HepG2 (cell line): ENCODE measurements around the gene TMEM131L. TPM values are rescaled to one million over a fixed set of nuclear protein-coding genes. Genes with fewer than 3 reads are reported as not detected.

Experiments
- ATF1 ChIP-seq: IDR thresholded peaks from 2 replicates; pipeline ENCODE4 v1.6.1; 2016; ENCODE audit warnings: mild to moderate bottlenecking, control low read depth
- ATRX ChIP-seq: sonication (generic); formaldehyde crosslinking; IDR thresholded peaks from 2 replicates; pipeline ENCODE4 v1.4.0; 2020; ENCODE audit warnings: missing genetic modification reagents, borderline replicate concordance
- GATA4 ChIP-seq: sonication (generic); IDR thresholded peaks from 2 replicates; pipeline ENCODE4 v1.6.1; 2016; ENCODE audit warnings: antibody characterized with exemption, low read depth, borderline replicate concordance
- ISL2 ChIP-seq: sonication (generic); formaldehyde crosslinking; IDR thresholded peaks from 2 replicates; pipeline ENCODE4 v1.5.0; 2020; ENCODE audit warnings: missing genetic modification reagents
- KLF11 ChIP-seq: IDR thresholded peaks from 2 replicates; pipeline ENCODE4 v1.6.1; 2016; ENCODE audit warnings: missing compliant biosample characterization
- MED8 ChIP-seq: sonication (generic); formaldehyde crosslinking; IDR thresholded peaks from 2 replicates; pipeline ENCODE4 v1.8.1; 2023; ENCODE audit warnings: mild to moderate bottlenecking, missing genetic modification reagents; ENCODE audit not compliant: insufficient replicate concordance
- MEIS1 ChIP-seq: sonication (generic); formaldehyde crosslinking; IDR thresholded peaks from 2 replicates; pipeline ENCODE4 v1.9.0; 2021; ENCODE audit warnings: mild to moderate bottlenecking, missing genetic modification reagents, moderate library complexity, borderline replicate concordance
- POLR2G ChIP-seq: fragments of 200-400 bp; formaldehyde crosslinking; IDR thresholded peaks from 2 replicates; pipeline ENCODE4 v1.6.1; 2018; ENCODE audit warnings: mild to moderate bottlenecking, low read depth, low read length, moderate library complexity
- RBM22 ChIP-seq: fragments of 200-400 bp; formaldehyde crosslinking; optimal IDR thresholded peaks from 2 replicates; pipeline ENCODE3; 2017; ENCODE audit warnings: mild to moderate bottlenecking, low read length, moderate library complexity
- SIN3A ChIP-seq: IDR thresholded peaks from 2 replicates; pipeline ENCODE4 v1.6.1; 2011; ENCODE audit warnings: low read depth, mild to moderate bottlenecking, control low read depth, low read length, borderline replicate concordance
- TBP ChIP-seq: sonication (generic); formaldehyde crosslinking; IDR thresholded peaks from 2 replicates; pipeline ENCODE4 v1.5.0; 2020; ENCODE audit warnings: missing genetic modification reagents
- ZMYM4 ChIP-seq: sonication (generic); formaldehyde crosslinking; IDR thresholded peaks from 2 replicates; pipeline ENCODE4 v1.8.1; 2023; ENCODE audit warnings: mild to moderate bottlenecking, missing genetic modification reagents
- ZNF251 ChIP-seq: sonication (generic); formaldehyde crosslinking; IDR thresholded peaks from 2 replicates; pipeline ENCODE4 v1.9.0; 2021; ENCODE audit warnings: mild to moderate bottlenecking, missing genetic modification reagents
- ZNF256 ChIP-seq: sonication (generic); formaldehyde crosslinking; conservative IDR thresholded peaks from 2 replicates; pipeline ENCODE4 v1.4.0; 2020; ENCODE audit warnings: missing genetic modification reagents
- ZNF274 ChIP-seq: sonication (generic); formaldehyde crosslinking; IDR thresholded peaks from 2 replicates; pipeline ENCODE4 v1.5.1; 2020; ENCODE audit warnings: mild to moderate bottlenecking, missing genetic modification reagents
- ZNF7 ChIP-seq: IDR thresholded peaks from 2 replicates; pipeline ENCODE4 v1.6.1; 2016; ENCODE audit warnings: missing biosample characterization, missing genetic modification reagents
- ZNF780A ChIP-seq: sonication (generic); formaldehyde crosslinking; IDR thresholded peaks from 2 replicates; pipeline ENCODE4 v1.8.0; 2022; ENCODE audit warnings: mild to moderate bottlenecking, missing genetic modification reagents, moderate library complexity
- ZNF839 ChIP-seq: sonication (generic); formaldehyde crosslinking; IDR thresholded peaks from 2 replicates; pipeline ENCODE4 v1.4.0; 2020; ENCODE audit warnings: missing genetic modification reagents, mild to moderate bottlenecking, borderline replicate concordance
- polyA plus RNA-seq, 8 experiments: library from polyadenylated mRNA; depleted of rRNA in 3 of 8; stranded (reverse) in 7 of 8; unstranded in 1 of 8; fragments of >200 nt; fragmentation: Illumina TruSeq in 4 of 8; extraction: Trizol in 4 of 8; gene quantifications; 2 replicates each; pipeline versions ENCODE4 v1.2.1 to v1.2.3, GENCODE V29; 2011 to 2016; ENCODE audit warnings: low read depth in 4 of 8, missing spikeins in 1 of 8, mixed read lengths in 1 of 8; ENCODE audit not compliant: insufficient read depth in 1 of 8
- total RNA-seq, 5 experiments: library from RNA; depleted of rRNA; stranded (reverse); fragments of >200 nt; fragmentation: Illumina TruSeq; extraction: Trizol; gene quantifications; 2 replicates each; pipeline ENCODE4 v1.2.3, GENCODE V29; 2016; ENCODE audit warnings: low read depth in 1 of 5
- TF ChIP-seq, protein P1 (sequence below): sonication (generic); formaldehyde crosslinking; IDR thresholded peaks from 2 replicates; pipeline ENCODE4 v1.4.0; 2020; ENCODE audit warnings: missing genetic modification reagents, borderline replicate concordance
- TF ChIP-seq, protein P2 (sequence below): sonication (generic); formaldehyde crosslinking; IDR thresholded peaks from 2 replicates; pipeline ENCODE4 v1.5.1; 2020; ENCODE audit warnings: mild to moderate bottlenecking, missing genetic modification reagents, moderate library complexity
- TF ChIP-seq, protein P3 (sequence below): sonication (generic); formaldehyde crosslinking; IDR thresholded peaks from 2 replicates; pipeline ENCODE4 v1.4.0; 2020; ENCODE audit warnings: mild to moderate bottlenecking, missing genetic modification reagents
- TF ChIP-seq, protein P4 (sequence below): sonication (generic); formaldehyde crosslinking; IDR thresholded peaks from 2 replicates; pipeline ENCODE4 v1.5.0; 2020; ENCODE audit warnings: mild to moderate bottlenecking, missing genetic modification reagents, moderate library complexity
- TF ChIP-seq, protein P5 (sequence below): IDR thresholded peaks from 2 replicates; pipeline ENCODE4 v1.6.1; 2018; ENCODE audit warnings: missing genetic modification reagents

The TMEM131L gene
- total and polyA plus RNA-seq, 2 of the 13 experiments (the other 11 are each of a cell fraction or from before 2014, with no cell fraction given) = 2.2 to 4.5 TPM

DNA sequence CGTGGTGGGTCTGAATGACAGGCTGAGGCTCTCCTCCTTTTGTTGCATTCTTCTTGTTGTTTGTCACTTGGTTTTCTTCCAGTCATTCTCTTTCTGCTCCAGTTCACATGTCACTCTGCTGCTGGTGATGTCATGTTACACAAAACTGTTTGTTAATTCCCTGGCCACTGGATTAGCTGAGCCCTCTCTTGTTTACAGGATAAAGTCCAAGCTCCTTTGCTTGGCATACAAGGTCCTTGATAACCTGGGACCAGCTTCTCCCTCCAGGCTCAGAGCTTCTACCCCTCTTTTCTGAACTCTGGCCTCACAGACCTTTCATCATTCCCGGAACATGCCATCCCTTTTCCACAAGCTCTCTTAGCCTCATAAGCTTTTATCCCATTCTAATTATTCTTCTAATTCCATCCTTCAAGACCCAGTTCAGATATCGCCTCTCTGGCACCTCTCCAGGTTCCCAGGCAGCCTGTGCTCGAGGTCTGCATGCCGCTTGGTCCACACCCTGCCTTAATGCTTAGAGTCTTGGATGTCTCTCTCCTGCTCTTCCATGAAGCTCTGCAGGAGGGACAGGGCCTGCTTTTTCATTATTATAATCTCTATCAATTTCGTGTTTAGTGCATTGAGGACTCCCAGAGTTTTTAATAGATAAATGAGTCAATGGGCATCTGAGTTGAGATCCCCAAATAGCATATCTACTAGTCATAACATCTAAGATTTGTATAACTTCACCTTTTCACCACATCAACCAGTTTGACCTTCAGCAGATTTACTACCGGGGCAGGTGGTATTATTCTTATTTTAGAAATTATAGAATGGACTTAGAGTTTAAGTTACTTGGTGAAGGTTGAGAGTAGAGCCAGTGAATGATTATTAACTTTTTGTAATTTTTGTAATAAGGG lies 98.7 kb downstream of the TMEM131L start (continued):
- no peak for TF ChIP-seq TBP (CRISPR knock-in tag)
- TF ChIP-seq ATF1 (CRISPR knock-in tag) = peak; percentile 55; the same call in 1 of the 2 replicates
- TF ChIP-seq, protein P1, sequence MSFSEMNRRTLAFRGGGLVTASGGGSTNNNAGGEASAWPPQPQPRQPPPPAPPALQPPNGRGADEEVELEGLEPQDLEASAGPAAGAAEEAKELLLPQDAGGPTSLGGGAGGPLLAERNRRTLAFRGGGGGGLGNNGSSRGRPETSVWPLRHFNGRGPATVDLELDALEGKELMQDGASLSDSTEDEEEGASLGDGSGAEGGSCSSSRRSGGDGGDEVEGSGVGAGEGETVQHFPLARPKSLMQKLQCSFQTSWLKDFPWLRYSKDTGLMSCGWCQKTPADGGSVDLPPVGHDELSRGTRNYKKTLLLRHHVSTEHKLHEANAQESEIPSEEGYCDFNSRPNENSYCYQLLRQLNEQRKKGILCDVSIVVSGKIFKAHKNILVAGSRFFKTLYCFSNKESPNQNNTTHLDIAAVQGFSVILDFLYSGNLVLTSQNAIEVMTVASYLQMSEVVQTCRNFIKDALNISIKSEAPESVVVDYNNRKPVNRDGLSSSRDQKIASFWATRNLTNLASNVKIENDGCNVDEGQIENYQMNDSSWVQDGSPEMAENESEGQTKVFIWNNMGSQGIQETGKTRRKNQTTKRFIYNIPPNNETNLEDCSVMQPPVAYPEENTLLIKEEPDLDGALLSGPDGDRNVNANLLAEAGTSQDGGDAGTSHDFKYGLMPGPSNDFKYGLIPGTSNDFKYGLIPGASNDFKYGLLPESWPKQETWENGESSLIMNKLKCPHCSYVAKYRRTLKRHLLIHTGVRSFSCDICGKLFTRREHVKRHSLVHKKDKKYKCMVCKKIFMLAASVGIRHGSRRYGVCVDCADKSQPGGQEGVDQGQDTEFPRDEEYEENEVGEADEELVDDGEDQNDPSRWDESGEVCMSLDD (CRISPR knock-in tag) = no peak
- TF ChIP-seq ZNF274 = no peak
- no peak for TF ChIP-seq ATRX (CRISPR knock-in tag)
- TF ChIP-seq, protein P2, sequence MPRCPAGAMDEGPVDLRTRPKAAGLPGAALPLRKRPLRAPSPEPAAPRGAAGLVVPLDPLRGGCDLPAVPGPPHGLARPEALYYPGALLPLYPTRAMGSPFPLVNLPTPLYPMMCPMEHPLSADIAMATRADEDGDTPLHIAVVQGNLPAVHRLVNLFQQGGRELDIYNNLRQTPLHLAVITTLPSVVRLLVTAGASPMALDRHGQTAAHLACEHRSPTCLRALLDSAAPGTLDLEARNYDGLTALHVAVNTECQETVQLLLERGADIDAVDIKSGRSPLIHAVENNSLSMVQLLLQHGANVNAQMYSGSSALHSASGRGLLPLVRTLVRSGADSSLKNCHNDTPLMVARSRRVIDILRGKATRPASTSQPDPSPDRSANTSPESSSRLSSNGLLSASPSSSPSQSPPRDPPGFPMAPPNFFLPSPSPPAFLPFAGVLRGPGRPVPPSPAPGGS (CRISPR knock-in tag) = no peak
- TF ChIP-seq ZNF7 (CRISPR knock-in tag) = no peak
- peak; percentile 64; the same call in 1 of the 2 replicates for TF ChIP-seq GATA4
- no peak for TF ChIP-seq RBM22
- TF ChIP-seq ZNF251 (CRISPR knock-in tag) = no peak
- TF ChIP-seq POLR2G = peak; percentile 57; the same call in 1 of the 2 replicates
- peak; percentile 86 for TF ChIP-seq ZMYM4 (CRISPR knock-in tag)
- TF ChIP-seq SIN3A = no peak
- no peak for TF ChIP-seq MED8 (CRISPR knock-in tag)
- TF ChIP-seq, protein P3, sequence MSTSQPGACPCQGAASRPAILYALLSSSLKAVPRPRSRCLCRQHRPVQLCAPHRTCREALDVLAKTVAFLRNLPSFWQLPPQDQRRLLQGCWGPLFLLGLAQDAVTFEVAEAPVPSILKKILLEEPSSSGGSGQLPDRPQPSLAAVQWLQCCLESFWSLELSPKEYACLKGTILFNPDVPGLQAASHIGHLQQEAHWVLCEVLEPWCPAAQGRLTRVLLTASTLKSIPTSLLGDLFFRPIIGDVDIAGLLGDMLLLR (CRISPR knock-in tag) = no peak
- no peak for TF ChIP-seq ZNF256 (CRISPR knock-in tag)
- no peak for TF ChIP-seq ZNF839 (CRISPR knock-in tag)
- TF ChIP-seq, protein P4, sequence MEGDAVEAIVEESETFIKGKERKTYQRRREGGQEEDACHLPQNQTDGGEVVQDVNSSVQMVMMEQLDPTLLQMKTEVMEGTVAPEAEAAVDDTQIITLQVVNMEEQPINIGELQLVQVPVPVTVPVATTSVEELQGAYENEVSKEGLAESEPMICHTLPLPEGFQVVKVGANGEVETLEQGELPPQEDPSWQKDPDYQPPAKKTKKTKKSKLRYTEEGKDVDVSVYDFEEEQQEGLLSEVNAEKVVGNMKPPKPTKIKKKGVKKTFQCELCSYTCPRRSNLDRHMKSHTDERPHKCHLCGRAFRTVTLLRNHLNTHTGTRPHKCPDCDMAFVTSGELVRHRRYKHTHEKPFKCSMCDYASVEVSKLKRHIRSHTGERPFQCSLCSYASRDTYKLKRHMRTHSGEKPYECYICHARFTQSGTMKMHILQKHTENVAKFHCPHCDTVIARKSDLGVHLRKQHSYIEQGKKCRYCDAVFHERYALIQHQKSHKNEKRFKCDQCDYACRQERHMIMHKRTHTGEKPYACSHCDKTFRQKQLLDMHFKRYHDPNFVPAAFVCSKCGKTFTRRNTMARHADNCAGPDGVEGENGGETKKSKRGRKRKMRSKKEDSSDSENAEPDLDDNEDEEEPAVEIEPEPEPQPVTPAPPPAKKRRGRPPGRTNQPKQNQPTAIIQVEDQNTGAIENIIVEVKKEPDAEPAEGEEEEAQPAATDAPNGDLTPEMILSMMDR (CRISPR knock-in tag) = peak; percentile 11
- peak; percentile 73; the same call in 1 of the 2 replicates for TF ChIP-seq MEIS1 (CRISPR knock-in tag)
- no peak for TF ChIP-seq ZNF780A (CRISPR knock-in tag)
- TF ChIP-seq, protein P5, sequence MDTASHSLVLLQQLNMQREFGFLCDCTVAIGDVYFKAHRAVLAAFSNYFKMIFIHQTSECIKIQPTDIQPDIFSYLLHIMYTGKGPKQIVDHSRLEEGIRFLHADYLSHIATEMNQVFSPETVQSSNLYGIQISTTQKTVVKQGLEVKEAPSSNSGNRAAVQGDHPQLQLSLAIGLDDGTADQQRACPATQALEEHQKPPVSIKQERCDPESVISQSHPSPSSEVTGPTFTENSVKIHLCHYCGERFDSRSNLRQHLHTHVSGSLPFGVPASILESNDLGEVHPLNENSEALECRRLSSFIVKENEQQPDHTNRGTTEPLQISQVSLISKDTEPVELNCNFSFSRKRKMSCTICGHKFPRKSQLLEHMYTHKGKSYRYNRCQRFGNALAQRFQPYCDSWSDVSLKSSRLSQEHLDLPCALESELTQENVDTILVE (CRISPR knock-in tag) = peak; percentile 54; the same call in 1 of the 2 replicates
- peak; percentile 85 for TF ChIP-seq ISL2 (CRISPR knock-in tag)
- no peak for TF ChIP-seq KLF11
